HG03558 (cell line): ENCODE measurements around the gene FAM193B.
A peak's percentile ranks its signal among the peaks of the same experiment; 100 is the strongest.

ENCODE experiments used
- ATAC-seq: cut with Tn5 transposase; IDR thresholded peaks from one replicate; pipeline ENCODE4 v1.9.1; 2021; ENCODE audit warnings: moderate number of reproducible peaks; ENCODE audit not compliant: unreplicated experiment; ENCODE audit errors: extremely low read depth

The FAM193B gene

GRCh38 chr5:177554474-177555111 lies at the start of gene FAM193B:
TSS of gene FAM193B (minus strand) at chr5:177554563. CDS start at chr5:177554458, 105 bp downstream.
- ATAC-seq, result no peak

GRCh38 chr5:177604116-177604521 lies 49.8 kb upstream of the FAM193B start:
- no peak for ATAC-seq

GRCh38 chr5:177603631-177604030 lies 49.3 kb upstream of the FAM193B start:
- ATAC-seq, result no peak

- ATAC-seq, result no peak
Observed at GRCh38 chr5:177602458-177602830, 48.1 kb upstream of the FAM193B start.

- ATAC-seq, result no peak
Observed at GRCh38 chr5:177601577-177602457, 47.5 kb upstream of the FAM193B start.

- no peak for ATAC-seq
Observed at GRCh38 chr5:177601126-177601525, 46.8 kb upstream of the FAM193B start.

- ATAC-seq, result no peak
Observed at GRCh38 chr5:177600508-177601018, 46.2 kb upstream of the FAM193B start.

- ATAC-seq, result peak; percentile 69
Observed at GRCh38 chr5:177599731-177600507, 45.6 kb upstream of the FAM193B start, which contains the start of gene B4GALT7. TSS of gene B4GALT7 (plus strand) at chr5:177600132. CDS start at chr5:177600211, 79 bp downstream.

- no peak for ATAC-seq
Observed at GRCh38 chr5:177598477-177598876, 44.1 kb upstream of the FAM193B start.

GRCh38 chr5:177596775-177597238 lies 42.4 kb upstream of the FAM193B start:
- no peak for ATAC-seq

- no peak for ATAC-seq
Observed at GRCh38 chr5:177595991-177596774, 41.8 kb upstream of the FAM193B start.

GRCh38 chr5:177595026-177595585 lies 40.7 kb upstream of the FAM193B start:
- ATAC-seq, result no peak

- ATAC-seq, result no peak
Observed at GRCh38 chr5:177594071-177594470, 39.7 kb upstream of the FAM193B start.

GRCh38 chr5:177593511-177593910 lies 39.1 kb upstream of the FAM193B start:
- ATAC-seq, result no peak

GRCh38 chr5:177592905-177593304 lies 38.5 kb upstream of the FAM193B start:
- no peak for ATAC-seq

GRCh38 chr5:177592010-177592834 lies 37.9 kb upstream of the FAM193B start, which contains the start of gene TMED9:
TSS of gene TMED9 (plus strand) at chr5:177592203. CDS start at chr5:177592215, 12 bp downstream.
- peak; percentile 83 for ATAC-seq

- no peak for ATAC-seq
Observed at GRCh38 chr5:177591690-177592009, 37.3 kb upstream of the FAM193B start.

- ATAC-seq, result no peak
Observed at GRCh38 chr5:177590406-177590805, 36.0 kb upstream of the FAM193B start.
